MV-4-11 (cell line): ENCODE results near the gene LHPP.

ENCODE experiments used
- DNase-seq: peaks from one replicate; lab custom pipeline; 2025; lab: John Stamatoyannopoulos, UW

The LHPP gene

GRCh38 chr10:124521429-124521871 is 59.8 kb downstream of the LHPP start:
- no peak for DNase-seq

DNA sequence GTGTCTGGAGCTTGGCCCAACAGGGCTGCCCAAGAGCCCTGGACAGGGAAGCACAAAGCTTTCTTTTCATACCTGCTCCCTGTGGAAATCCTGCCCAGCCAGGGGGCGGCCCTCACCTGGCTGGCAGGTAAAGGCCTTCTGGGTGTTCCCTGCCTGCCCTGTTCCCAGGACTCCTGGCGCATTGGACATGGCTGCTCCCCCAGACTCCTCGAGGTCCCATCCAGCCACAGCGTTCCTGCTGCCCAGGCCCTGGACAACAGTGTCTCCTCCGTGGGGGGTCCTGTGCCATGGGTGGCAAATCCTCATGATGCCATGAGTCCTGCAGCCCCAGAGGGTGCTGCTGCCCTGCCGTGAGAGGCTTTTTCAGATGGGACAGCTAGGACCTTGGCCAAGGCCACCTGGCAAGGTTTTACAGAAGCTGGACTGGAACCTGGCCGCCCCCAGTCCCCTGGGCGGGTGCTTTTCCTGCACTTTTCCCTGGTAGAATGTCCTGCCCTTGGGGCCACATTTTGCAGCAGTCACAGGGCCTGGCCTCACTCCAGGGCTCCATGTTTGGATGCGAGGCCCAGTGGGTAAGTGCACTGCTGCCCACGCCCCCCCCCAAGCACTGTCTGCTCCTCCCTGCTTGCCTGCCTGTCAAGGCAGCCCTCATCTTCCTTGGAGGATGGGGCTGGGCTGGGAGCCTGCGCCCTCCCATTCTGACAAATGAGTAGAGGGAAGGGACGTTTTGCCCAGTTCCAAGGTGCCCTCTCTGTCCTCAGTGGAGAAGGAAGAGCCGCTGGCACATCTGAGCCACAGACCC is 60.7 kb downstream of the LHPP start:
- DNase-seq = no peak

DNA sequence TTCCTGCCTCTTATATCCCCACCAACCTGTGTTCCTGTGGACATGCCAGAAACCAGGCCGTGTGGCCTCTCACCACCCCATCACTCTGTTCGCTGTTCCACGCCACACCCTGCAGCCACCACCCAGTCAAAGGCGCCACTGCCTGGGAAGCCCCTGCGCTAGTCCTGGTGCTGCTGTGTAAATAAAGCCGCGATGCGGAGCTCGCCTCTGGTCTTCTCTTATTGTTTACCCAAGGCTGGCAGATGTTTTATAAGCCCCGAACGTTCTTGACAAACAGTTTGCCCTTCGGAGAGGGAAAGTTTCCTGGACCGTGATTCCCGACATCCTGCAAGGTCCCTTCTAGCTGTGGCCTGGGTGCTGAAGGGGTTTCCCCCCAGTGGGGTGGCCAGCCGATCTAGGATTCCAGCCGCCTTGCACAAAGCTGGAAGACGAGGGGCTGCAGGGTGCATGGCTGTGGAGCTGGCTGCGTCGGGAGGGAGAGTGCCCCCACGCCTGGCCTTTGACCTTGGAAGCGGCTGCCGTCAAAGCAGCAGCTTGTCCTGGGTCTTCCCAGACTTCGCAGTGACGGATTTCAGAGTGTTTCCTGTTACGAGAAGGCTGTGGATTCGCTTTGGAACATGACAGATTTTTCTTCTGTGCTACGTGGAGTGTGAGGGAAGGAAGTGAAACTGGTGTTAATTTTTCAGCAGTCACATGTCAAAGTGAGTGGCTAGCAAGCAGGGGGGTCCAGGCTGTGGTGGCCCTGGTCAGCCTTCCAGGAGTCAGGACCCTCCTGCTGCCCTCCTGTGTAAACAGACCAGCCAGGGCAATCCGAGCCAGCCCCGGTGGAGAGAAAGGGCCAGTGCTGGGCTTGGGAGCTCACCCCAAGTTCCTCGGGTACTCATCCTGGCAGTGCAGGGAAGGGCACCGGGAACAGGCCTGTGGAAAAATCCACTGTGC is 61.6 kb downstream of the LHPP start:
- peak; percentile 85 for DNase-seq

DNA sequence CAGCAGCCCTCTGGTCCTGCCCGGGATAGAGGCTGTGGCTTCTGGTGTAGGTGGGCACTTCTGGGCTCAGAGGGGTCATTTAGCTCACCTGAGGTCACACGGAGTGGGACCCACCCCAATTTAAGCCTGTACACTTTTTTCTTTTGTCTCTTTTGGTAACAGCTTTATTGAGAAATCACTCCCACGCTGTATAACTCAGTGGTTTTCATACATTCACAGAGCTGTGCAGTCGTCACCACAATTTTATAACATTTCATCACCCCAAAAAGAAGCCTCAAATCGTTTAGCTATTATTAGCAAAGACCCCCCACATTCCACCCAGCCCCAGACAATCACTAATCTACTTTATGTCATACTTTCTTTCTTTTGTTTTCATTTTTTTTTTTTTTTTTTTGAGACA is 62.3 kb downstream of the LHPP start:
- DNase-seq = peak; percentile 44

GRCh38 chr10:124524991-124525653 is 63.5 kb downstream of the LHPP start:
- DNase-seq = peak; percentile 11

- DNase-seq = no peak
Measured at GRCh38 chr10:124525751-124526600, 64.4 kb downstream of the LHPP start.

GRCh38 chr10:124526621-124527267 is 65.1 kb downstream of the LHPP start:
- no peak for DNase-seq

GRCh38 chr10:124527874-124528395 is 66.3 kb downstream of the LHPP start:
- no peak for DNase-seq

GRCh38 chr10:124529661-124530214 is 68.1 kb downstream of the LHPP start:
- DNase-seq = no peak

DNA sequence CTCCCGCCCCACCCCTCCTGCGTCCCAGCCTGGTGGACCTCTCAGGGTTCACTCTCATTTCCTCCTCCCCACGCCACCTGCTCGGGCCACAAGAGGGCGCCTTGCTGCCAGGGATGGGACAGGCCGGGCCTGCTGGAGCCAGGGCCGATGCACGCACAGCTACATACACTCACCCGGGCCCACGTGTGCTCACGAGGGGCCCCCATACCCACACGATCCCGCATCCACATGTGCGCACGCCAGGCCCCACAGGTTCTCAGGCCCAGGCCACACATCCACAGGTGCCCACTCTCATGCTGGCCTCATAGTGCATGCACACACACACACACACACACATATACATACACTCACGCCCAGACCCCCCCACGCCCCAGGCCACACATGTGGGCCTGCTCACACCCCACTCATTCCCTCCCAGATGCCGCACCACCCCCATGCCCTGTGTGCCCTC is 68.6 kb downstream of the LHPP start:
- peak; percentile 79 for DNase-seq

- no peak for DNase-seq
Measured at GRCh38 chr10:124530816-124531215, 69.2 kb downstream of the LHPP start.

DNA sequence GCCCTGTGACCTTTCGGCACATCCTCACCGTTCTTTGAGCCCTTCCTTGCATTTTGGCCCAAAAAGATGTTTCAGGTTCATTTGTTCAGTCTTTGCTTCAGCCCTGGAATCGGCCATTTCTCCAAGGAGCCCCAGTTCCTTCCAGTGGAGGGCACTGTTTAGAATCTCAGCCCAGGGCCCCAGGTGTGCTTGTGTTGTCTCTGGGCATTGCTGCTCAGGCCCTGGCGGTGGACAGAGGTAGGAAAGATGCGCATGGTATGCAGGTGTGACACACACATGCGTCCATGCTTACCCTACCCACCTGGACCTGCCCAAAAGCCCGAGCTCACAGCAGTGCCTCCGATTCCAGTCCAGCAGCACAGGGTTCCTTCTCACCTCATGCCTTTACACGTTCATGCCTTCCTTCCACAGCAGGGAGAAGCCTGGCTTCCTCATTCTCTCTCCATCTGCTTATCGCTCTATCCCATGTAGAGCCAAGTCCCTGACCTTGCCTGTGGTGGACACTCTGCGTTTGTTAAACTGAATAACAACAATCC is 70.6 kb downstream of the LHPP start:
- no peak for DNase-seq

GRCh38 chr10:124532788-124533187 is 71.2 kb downstream of the LHPP start:
- no peak for DNase-seq

- DNase-seq = no peak
Measured at GRCh38 chr10:124533266-124533665, 71.6 kb downstream of the LHPP start.

GRCh38 chr10:124534231-124534798 is 72.7 kb downstream of the LHPP start:
- peak; percentile 23 for DNase-seq

GRCh38 chr10:124534826-124535601 is 73.4 kb downstream of the LHPP start:
- peak; percentile 91 for DNase-seq

- peak; percentile 34 for DNase-seq
Measured at GRCh38 chr10:124535731-124536495, 74.3 kb downstream of the LHPP start.

DNA sequence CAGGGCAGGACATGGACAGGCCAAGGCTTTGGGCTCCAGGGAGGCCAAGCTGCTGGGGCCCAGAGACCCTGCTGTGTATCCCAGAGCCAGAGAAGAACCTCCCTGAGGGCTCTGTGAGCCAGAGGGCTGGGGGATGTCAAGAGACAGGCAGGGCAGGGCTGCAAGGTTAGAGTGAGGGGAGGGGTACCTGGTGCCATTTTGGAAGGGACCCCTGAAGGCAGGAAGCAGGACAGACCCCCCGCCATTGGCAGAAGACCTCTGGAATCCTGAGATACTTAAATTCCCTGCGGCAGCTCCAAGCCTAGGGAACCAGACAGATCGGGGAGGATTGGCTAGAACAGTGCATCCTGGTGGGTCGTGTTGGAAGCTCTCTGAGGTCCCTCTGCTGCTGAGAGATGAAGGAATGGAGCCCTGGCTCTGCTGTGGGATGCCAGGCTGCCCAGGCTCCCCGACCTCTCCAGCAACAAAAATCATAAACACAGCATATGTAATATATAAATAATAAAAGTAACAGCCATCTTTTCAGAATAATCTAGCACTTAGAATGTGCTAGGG is 75.0 kb downstream of the LHPP start:
- DNase-seq = no peak
